Neural cell (in vitro differentiated cells): ENCODE results near the gene NOD2.

Experiments used
- EZH2 ChIP-seq: fragments of 200-600, 300-800 bp; shearing (Covaris generic), sonication (generic); IDR thresholded peaks from 2 replicates; pipeline ENCODE4 v1.6.1; 2014; ENCODE audit warnings: antibody characterized with exemption, low read length, borderline replicate concordance, mild to moderate bottlenecking; ENCODE audit not compliant: insufficient read depth, poor library complexity, severe bottlenecking
- MXI1 ChIP-seq: fragments of 450-650 bp; conservative IDR thresholded peaks from 2 replicates; pipeline ENCODE4 v1.6.1; 2014; ENCODE audit warnings: antibody characterized with exemption, mild to moderate bottlenecking; ENCODE audit not compliant: poor library complexity, severe bottlenecking
- RAD21 ChIP-seq: fragments of 450-650 bp; conservative IDR thresholded peaks from 2 replicates; pipeline ENCODE4 v1.6.1; 2014; ENCODE audit warnings: antibody characterized with exemption, mild to moderate bottlenecking, moderate library complexity
- TAF1 ChIP-seq: IDR thresholded peaks from 2 replicates; pipeline ENCODE4 v1.6.1; 2012; ENCODE audit warnings: low read depth
- TF ChIP-seq, protein P1 (sequence below): fragments of 450-650 bp; IDR thresholded peaks from 2 replicates; pipeline ENCODE4 v1.5.1; 2014; ENCODE audit warnings: antibody characterized with exemption, mild to moderate bottlenecking, moderate library complexity; ENCODE audit not compliant: poor library complexity, severe bottlenecking
- TF ChIP-seq, protein P2 (sequence below): IDR thresholded peaks from 2 replicates; pipeline ENCODE4 v1.6.1; 2012; ENCODE audit warnings: borderline replicate concordance

DNA sequence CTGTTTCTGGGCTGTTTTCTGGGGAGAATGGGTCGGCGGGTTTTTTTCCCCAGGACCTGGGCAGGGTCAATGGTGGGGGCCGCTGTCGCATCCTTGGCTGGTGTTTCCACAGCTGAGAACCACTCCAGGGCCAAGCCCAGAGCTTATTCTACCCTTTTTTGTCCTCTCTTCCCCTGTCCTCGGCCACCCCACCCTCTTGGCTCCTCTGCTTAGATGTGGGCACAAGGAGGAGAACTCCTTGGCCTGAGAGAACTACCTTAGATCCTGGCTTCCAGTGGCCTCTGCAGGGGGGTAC, 4.0 kb downstream of the NOD2 start:
- no peak for TF ChIP-seq RAD21
- TF ChIP-seq, protein P1, sequence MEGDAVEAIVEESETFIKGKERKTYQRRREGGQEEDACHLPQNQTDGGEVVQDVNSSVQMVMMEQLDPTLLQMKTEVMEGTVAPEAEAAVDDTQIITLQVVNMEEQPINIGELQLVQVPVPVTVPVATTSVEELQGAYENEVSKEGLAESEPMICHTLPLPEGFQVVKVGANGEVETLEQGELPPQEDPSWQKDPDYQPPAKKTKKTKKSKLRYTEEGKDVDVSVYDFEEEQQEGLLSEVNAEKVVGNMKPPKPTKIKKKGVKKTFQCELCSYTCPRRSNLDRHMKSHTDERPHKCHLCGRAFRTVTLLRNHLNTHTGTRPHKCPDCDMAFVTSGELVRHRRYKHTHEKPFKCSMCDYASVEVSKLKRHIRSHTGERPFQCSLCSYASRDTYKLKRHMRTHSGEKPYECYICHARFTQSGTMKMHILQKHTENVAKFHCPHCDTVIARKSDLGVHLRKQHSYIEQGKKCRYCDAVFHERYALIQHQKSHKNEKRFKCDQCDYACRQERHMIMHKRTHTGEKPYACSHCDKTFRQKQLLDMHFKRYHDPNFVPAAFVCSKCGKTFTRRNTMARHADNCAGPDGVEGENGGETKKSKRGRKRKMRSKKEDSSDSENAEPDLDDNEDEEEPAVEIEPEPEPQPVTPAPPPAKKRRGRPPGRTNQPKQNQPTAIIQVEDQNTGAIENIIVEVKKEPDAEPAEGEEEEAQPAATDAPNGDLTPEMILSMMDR, result no peak
- TF ChIP-seq, protein P2, sequence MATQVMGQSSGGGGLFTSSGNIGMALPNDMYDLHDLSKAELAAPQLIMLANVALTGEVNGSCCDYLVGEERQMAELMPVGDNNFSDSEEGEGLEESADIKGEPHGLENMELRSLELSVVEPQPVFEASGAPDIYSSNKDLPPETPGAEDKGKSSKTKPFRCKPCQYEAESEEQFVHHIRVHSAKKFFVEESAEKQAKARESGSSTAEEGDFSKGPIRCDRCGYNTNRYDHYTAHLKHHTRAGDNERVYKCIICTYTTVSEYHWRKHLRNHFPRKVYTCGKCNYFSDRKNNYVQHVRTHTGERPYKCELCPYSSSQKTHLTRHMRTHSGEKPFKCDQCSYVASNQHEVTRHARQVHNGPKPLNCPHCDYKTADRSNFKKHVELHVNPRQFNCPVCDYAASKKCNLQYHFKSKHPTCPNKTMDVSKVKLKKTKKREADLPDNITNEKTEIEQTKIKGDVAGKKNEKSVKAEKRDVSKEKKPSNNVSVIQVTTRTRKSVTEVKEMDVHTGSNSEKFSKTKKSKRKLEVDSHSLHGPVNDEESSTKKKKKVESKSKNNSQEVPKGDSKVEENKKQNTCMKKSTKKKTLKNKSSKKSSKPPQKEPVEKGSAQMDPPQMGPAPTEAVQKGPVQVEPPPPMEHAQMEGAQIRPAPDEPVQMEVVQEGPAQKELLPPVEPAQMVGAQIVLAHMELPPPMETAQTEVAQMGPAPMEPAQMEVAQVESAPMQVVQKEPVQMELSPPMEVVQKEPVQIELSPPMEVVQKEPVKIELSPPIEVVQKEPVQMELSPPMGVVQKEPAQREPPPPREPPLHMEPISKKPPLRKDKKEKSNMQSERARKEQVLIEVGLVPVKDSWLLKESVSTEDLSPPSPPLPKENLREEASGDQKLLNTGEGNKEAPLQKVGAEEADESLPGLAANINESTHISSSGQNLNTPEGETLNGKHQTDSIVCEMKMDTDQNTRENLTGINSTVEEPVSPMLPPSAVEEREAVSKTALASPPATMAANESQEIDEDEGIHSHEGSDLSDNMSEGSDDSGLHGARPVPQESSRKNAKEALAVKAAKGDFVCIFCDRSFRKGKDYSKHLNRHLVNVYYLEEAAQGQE, result no peak
- TF ChIP-seq TAF1, result no peak
- TF ChIP-seq MXI1, result no peak
- TF ChIP-seq EZH2, result no peak
